Measurements from ENCODE around the gene GRHL3.

The GRHL3 gene

GRCh38 chr1:24390924-24391782 is 72.0 kb downstream of the GRHL3 start:
- in situ Hi-C loops (cut with MboI; ENCODE audit: low sequenced_read_pairs) = loop anchor here (5.0 to 25.0 kb wide), 2 partner anchors 189 to 304 kb away; no protein-coding TSS in a partner anchor

DNA sequence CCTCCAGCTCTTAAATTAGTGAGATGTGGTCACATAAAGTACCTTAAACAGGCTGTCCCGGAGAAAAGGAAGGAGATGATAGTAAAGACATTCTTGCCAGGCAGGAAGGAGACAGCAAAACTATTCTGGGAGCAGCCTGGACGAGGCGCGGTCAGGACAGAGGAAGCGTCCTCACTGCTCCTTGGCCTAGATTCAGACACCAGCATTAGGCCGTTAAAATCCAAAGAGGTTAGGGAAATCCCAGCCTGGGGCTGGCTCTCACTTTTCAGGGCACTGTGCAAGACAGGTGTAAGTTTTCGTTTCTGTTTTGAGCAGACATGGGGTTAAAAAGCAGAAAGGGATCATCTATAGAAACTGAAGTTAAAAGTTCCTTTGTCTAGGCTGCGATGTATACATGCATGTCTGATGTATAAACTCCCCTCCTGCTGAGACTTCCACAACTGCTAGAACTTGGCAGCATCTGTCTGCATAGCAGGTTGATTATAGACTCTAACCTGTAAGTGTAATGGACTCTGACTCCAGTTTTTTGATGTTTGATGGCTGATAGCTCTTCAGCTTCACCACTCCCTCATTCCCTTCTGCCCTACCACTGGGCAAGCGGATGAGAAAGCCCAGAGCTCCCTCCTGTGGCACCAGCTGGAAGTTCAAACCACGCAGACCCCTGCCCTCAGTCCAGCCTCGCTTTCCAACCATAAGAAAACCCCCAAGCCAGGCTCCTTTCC is 72.9 kb downstream of the GRHL3 start:
- in situ Hi-C loops (cut with MboI; ENCODE audit: low sequenced_read_pairs) = loop anchor here (5.0 to 25.0 kb wide), 2 partner anchors 190 to 305 kb away; no protein-coding TSS in a partner anchor

- in situ Hi-C loops (cut with MboI; ENCODE audit: low sequenced_read_pairs) = loop anchor here (5.0 to 25.0 kb wide), 2 partner anchors 190 to 305 kb away; no protein-coding TSS in a partner anchor
These were observed 73.4 kb downstream of the GRHL3 start for GRCh38 chr1:24392604-24392946.

DNA sequence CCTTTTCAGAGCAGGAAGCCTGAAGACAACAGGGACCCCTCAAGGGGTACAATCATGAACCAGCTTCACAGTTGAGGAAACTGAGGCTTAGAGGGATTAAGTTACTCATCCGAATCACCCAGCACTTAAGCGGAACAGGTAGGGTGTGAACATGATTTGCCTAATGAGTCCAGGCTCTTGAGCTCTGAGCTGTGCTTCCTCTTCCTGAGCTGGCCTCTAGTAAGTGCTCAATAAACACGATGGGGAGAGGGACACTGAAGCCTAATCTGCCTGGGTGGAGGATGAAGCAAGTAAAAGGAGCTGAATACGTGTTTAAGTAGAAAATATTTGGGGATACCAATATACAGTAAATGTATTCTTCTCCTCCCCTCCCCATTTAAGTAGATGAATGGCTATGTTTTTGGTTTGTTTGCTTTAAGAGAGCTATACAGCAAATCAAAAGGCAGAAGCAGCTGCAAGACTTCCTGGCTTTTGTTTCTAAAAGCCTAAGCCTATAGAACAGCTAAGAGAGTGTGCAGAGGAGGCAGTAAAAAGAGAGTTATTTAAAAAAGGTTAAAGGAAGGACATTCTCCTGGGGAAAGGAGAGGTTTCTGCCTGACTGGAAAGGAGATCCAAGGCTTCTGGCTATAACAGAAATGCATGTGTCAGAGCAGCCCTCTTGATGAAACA is 74.0 kb downstream of the GRHL3 start:
- in situ Hi-C loops (cut with MboI; ENCODE audit: low sequenced_read_pairs) = loop anchor here (5.0 to 25.0 kb wide), 2 partner anchors 191 to 306 kb away; no protein-coding TSS in a partner anchor

DNA sequence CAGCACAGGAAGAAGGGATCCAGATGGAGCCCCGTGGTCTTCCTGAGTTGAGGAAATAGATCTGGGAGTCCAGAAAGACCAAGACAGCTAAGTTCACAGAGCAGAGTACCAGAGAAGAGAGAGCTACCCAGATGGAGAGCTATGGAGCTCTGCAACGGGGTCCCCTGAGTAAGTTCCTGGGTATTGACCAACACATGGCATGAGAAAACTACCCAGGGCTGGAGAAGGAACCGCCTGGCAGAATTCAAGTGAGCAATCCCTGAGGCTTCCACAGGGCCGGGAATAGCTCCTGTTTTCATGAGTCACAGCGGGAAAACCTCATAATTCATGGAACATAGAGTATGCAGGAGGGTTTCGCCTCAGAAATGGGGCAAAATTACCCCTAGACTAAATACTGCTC is 74.7 kb downstream of the GRHL3 start:
- in situ Hi-C loops (cut with MboI; ENCODE audit: low sequenced_read_pairs) = loop anchor here (5.0 to 25.0 kb wide), 2 partner anchors 192 to 307 kb away; no protein-coding TSS in a partner anchor

DNA sequence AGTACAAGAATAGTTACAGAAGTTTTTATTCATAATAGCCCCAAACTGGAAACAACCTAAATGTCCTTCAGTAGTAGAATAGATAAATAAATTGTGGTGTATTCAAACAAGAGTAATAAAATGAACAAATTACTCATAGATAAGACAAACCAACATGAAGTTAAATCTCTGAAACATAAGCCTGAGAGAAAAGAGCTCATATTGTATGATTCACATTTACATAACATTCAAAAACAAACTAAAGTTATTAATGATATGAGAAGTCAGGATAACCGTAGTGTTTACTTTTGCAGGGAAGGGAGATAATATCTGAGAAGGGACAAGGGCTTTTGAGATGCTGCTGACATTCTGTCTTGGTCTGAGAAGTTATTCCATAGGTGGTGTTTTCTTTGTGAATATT is 80.9 kb downstream of the GRHL3 start:
- in situ Hi-C loops (cut with MboI; ENCODE audit: low sequenced_read_pairs) = no loop called here

DNA sequence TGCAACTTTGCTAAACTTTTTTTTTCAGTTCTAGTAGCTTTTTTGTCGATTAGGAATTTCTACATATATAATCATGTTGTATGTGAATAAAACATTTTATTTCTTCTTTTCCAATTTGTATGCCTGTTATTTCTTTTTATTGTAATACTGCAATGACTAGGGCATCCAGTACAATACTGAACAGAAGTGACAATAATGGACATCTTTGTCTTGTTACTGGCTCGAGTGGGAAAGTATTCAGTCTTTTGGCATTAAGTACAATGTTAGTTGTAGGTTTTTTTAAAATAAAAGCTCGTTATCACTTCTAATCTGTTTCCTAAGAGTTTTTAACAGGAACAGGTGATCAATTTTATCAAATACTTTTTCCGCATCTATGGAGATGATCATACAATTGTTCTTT is 84.6 kb downstream of the GRHL3 start:
- in situ Hi-C loops (cut with MboI; ENCODE audit: low sequenced_read_pairs) = no loop called here

All from HL-60/S4 treated with phorbol 12-myristate 13-acetate at 8.2 ng/mL for 4 days and 3 days (cell line).